NCI-H1930 (cell line): Measurements from ENCODE around the gene TNS3.
A peak's percentile ranks its signal among the peaks of the same experiment; 100 is the strongest.

Source experiments
- DNase-seq, 2 experiments: peaks; one replicate each; lab custom pipeline; 2025; lab: John Stamatoyannopoulos, UW

TNS3 gene

DNA sequence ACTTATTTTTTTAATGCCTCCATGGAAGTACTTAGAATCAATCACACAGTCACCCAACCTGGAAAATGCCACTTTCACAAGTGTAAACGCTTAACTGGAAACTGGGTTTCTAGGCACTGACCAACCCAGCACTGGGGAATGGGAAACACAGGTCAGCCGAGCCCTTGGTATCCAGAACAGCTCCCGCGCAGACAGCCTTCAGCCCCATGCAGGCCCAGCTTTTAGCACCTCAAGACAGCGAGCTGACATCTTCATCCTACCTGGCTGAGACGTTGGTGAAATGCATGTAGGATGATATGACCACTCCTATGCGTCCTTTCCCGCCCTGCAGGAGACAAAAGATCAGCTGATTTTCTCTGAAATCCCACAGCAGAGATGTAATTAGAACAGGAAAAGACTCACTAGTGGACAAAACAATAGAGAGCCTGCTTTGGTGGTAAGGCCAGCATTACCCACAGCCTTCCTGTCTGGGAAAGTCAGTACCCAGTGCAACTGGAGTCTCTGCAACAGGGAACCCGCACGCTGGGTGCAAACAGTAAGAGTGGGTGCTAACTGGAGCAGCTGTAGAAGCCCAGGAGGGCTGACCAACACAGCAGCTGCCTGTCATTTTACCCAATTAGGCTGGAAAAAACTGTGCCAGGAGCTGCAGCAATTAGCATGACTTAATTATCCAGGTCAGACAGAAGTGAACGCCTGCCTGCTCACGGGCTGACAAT is 153.7 kb downstream of the TNS3 start:
- DNase-seq = peak in 1 of 2 experiments; percentile 4

DNA sequence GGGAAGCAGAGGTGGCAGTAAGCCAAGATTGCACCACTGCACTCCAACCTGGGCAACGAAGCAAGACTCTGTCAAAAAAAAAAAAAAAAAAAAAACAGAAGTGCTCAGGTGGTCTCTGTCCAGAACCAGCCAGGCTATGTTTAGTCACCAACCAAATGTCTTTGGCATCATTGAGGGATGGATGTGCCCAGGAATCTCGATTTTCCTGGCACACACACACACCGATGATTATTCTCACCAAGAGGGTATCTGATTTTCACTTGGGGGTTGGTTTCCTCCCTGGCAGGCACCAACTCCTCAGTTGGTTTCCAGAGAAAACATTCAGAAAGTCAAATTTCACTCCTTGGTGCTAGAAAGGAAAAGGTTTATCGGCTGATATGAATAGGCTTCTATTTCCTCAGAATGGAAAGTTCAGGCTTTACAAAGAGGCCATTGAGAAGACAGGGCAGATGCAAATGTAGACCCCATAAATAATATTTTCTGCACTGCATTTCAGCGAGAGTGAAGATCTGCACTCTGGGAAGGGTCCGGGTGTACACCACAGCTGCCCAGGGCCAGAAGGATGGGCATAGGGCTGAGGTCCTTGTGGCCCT is 154.8 kb downstream of the TNS3 start:
- DNase-seq = no peak

DNA sequence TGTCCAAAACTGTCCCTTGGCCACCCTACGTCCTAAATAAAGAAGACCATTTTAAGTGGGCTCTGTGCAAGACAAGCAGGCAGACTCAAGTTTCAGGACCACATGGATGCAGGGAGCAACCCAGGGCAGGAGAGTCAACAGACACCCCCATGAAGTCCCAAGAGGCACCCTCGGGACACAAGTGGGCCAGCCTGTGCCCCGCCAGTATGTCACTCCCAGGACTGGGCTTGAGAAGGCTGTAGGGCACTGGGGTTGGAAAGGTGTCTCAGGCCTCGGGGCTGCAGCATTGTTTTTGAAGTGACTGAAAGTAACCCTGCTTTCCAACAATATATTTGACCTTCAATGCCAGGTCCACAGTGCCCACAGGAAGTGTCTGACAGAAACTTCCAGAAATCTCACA is 157.4 kb downstream of the TNS3 start:
- DNase-seq = no peak

DNA sequence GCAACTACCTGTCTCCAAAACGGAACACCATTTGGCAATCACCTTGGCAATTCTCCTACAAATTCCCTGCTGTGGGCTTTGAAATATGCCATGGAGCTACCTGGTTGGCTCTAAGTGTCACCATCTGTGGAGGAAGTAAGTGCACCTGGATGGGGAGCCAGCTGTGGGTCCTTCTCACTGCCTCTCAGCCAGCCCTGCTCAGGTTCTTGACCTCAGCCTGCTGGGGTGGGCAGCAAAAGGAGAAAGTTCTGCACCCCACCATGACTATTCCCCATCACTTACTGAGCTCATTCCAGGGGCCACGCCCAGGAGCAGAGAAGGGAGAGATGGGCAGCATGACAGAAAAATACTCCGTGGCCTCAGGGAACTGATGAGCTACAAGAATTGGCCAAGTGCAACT is 158.7 kb downstream of the TNS3 start:
- no peak for DNase-seq

DNA sequence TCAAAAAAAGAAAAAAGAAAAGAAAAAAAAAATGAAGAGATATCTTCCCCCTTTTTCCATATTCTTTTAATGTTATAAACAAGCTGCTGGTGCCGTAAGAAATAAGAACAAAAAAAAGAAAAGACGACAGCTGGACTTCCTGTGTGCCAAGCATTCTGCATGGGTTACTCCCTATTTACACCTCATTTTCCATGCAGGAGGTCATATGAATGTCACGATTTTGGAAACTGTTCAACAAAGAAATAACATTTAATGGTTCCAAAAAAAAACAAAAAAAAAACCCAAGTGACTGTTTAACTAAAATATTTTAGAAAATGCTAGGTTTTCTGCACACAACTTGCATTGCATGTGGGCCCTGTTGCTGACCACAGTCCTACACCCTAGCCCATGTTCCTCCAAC is 159.3 kb downstream of the TNS3 start:
- DNase-seq = no peak

DNA sequence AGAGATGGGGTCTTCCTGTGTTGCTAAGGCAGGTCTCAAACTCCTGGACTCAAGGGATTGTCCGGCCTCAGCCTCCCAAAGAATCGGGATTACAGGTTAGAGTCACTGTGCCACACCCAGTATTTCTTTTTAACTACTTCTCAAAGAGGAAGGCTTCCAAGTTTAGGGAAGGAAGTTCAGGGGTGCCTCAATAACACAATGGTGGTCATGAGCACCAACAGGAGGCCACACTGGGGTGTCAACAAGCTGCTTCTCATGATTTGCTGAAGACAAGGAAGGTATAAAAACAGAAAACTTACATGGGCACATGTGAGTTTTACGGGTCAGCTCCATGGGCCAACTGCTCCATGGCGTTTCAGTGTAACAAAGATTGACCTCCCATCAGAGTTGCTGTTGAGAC is 160.5 kb downstream of the TNS3 start:
- no peak for DNase-seq

DNA sequence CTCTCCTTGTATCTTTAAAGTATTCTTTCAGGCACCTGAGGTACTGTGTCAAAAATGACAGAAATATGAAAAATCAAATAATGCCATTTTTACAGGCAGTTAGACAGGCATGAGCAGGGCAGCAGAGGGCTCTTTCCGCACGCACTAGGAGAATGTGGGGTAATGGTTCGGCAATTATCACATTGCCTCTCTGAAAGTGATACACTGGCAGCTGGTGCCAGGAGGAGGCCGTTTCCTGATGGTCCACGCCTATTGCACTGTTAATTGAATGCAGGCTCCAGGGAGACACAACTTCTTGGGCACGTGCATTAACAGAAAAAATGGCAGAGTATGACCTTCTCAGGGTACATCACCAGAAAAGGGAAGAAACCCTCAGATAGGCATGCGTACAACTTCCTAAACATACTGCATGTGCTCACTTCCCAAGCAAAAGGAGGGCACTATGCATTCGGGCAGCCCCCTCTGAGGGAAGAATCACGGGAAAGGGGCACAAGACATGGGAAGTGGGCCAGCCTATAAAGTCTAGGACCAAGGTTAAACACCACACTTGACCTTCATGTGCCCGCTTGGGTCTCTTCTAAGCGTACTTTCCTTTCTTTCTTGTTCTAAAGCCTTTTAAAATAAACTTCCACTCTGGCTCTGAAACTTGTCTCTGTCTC is 161.7 kb downstream of the TNS3 start:
- no peak for DNase-seq

DNA sequence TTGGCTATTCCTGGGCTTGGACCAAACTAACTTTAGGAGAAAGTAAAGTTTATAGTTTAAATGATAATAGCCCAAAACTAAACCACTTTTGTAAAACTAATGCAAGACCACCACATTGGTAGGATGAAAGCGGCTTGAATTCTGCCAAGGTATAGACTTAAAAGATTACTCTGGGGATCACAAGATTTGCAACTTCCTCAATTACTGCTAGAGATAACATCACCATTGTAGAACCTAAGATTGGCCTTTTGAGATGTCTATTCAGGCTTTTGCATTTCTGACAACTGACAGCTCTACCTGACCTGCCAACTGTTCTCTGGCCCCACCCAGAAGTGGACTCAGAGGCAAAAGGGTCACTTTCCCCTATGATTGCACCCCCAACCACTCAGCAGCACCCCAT is 162.4 kb downstream of the TNS3 start:
- no peak for DNase-seq

DNA sequence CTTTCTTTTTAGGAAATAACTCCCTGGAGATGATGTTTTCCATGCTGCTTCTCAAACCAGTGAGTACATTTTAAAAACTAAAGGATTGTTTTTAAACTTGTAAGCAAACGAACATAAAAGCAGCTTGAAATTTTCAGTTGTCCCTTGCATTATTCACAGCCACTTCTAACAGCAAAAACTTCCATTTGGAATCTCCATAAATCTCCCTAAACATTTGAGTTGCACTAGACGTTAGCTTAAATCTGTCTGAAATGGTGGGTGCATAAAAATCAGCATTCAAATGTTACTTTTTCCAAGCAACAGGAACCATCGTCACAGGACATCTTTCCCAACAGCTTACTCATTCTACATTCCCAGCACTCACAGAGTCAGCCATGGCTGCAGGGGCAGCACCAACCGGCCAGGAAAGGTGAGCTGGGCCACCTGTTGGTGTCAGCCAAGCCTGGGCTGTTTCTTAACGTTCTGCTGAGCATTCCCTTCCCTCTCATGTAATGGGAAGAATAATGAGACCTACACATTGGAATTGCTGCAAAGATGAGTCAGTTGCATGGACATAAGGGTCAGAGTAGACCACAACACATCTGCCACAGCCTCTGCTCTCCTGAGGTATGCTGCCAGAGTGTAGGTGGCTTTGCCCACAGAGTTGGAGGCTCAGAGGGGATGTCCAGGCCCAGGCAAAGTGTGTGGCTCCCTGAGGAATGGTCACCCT is 163.2 kb downstream of the TNS3 start:
- no peak for DNase-seq

DNA sequence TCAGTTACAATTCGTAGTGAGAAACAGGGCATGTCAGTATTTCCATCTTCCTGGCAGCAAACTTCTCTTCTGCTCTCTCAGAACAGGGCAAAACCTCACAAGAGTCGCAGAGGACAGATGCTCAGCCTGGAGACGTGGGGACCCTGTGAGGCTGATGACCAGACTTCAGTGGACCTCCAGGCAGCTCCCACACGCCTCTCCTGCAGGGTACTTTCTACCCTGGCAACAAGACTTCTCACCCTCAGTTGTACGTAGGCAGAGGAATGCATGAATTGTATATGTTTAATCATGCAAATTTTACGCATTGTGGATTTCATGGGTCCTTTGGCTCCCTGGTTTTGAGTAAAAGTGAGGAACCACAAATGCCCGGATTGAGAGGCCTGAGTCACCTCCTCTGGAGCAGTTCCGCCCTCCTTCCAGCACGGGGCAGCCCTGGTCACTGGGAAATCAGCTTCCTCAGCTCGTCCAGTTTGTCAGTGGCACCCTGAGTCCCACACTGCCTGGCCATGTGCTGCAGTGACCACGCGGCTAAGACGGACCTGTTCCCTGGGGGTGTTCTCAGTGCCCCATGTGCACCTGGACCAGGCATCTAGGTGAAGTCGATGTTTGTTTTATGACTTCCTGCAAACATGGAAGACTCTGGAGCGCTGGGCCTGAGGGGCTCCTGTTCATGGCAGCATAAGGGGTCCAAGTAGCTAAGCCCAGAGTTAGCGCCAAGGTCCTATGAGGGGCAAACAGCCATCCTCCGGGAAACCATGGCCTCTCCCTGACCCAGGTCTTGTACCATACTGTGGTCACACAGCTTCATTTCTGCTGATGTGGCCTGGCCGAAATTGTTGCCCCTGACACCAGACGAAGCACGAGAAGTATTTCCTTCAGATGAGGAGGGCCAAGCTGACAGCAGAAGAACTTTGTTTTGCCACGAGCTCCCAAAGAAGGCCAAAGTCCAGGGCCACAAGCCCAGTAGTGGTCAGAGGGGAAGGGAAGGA is 165.1 kb downstream of the TNS3 start:
- no peak for DNase-seq

DNA sequence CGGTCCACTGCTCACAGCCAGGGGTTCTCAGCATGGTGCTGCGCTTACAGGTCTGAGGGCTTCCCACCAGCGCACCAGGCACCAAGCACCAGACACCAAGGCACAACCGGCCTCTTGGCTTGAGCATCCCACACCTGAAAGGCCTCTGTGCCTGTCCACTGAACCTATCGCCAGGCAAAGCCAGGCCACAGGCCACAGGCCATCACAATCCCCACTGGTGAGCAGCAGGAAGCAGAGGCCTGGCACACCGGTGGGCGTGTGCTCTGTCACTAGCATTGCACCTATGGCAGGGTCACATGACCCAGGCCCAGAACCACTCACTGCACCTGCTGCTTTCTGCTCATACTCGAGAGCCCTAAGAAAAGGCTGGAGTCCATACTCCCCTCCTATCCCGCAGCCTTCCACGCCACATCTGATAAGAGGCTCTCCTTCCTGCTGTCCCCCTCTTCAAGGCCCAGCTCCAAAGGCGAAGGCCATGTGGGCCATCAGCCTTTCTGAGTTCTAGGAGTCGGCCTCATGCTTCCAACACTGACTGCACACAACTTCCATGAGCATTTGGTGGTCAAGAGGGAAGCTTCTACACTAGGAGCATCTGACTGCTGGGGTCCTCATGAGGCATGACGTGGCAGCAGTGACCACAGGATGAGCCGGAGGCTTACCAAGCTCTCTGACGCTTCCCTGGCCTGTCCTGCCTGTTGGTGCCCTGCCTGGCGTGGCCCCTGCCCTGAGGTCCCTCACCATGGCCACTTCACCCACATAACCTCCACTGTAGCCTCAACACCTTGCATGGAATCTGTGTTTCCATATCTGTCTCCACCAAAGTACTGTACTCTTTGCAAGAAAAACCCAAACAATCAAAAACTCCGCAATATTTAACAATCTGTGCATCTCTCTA is 166.3 kb downstream of the TNS3 start:
- DNase-seq = no peak

DNA sequence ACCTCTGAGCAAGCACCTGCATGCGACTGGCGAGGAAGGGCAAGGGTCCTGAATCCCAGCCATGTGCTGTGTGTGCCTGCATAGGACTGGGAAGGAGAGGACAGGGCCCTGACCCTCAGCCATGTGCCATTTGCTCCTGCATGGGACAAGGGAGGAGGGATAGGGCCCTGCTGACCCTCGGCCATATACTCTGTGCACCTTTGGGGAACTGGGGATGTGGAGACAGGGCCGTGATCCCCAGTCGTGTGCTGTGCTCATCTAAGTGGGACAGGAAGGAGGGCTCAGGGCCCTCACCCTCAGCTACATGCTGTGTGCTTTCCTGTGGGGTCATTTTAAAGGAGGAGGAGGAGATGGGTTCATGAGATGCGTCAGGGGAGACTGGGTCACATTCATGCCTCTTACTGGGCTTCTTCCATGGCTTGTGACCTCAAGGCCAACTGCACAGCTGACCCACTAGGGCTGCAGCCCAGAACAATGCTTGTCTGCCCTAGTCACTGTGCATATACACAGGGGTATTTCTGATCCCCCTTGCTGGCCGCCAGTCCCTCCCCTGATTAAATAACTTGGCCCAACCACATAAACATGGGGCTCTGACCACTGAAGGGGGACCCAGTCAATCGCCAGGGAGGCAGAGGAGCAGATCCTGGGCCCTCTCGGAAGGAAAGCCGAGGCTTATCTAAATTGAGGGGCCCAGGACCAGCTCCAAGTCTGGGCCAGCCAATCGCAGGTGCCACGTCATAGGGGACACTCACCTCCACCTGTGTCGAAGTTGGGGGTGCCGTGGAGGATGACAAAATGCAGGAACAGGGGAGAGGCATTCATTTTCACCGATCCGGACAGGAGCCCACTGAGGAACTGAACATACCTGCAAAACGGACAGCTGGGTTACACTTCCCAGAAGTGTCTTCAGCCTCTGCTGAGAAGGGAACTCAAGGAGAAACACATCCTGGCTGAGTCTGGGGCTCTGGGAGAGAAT is 167.3 kb downstream of the TNS3 start:
- DNase-seq = no peak

DNA sequence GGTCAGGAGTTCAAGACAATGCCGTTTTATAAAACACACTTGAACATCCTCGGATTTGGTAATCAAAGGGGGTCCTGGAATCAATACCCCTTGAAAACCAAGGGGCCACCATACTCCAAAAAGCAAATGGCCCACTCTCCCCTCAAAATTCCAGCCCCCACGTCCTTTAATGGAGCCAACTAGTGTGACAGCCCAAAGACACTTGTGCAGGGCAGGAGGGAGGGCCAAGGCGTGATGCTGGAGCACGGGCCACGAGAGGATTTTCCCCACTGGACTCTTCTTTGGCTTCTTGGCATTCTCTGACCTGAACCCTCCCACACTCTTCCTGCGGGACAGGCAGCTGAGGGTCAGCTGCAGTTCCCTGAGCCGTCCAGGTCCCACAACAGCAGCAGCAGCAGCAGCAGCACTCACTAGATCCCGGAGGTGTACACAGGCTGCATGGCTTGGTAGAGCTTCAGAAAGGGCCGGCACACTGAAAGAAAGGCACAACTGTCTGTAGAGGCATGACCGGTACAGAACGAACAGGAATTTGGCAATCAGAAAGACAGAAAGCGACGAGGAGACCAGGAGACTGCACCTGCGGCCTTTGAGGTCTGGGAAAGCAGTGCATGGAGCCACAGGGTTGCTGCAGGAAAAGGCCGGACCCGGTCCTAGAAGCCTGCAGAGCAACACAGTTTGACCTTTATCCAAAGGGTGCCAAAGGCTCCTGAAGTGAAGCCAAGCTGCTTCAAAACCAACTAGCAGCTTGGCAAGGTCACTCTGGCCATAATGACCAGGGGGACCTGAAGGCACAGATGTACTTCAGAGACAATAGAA is 168.2 kb downstream of the TNS3 start:
- DNase-seq = no peak

DNA sequence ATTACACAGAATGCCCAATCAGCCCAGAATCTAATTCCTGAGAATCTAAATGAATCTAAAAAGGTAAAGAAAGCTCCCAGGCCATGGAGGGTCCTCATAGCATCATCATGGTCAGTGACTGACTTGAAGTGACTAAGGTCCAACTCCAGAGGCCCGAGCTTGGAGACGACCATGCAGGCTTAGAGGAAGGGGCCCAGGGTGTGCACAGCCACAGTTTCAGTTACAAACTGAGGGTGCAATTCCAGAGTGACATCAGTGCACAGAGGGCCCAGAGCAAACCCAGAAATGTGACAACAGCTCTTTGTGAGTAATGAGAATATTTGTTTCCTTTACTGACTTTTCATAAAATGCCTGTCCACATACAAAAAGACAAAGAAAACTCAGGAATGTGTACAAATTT is 170.0 kb downstream of the TNS3 start:
- no peak for DNase-seq

DNA sequence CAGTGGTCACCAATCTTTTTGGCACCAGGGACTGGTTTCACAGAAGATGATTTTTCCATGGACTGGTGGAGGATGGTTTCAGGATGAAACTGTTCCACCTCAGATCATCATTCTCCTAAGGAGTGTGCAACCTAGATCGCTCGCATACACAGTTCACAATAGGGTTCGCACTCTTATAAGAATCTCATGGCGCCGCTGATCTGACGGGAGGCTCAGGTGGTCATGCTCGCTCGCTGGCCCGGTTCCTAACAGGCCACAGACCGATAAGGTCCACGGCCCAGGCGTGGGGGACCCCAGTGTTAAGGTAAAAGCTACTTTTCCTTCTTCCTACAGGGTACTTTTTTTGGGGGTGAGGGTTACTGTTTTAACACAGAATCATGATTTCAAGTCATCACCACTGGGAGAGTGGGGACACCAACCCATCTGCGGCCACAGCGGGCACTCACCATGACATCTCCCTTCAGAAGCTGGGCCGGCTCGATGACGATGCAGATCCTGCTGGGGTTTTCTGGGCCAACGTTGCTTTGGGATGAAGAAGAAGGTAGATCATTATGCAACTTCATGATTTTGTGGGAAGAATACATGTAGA is 170.5 kb downstream of the TNS3 start:
- DNase-seq = no peak

DNA sequence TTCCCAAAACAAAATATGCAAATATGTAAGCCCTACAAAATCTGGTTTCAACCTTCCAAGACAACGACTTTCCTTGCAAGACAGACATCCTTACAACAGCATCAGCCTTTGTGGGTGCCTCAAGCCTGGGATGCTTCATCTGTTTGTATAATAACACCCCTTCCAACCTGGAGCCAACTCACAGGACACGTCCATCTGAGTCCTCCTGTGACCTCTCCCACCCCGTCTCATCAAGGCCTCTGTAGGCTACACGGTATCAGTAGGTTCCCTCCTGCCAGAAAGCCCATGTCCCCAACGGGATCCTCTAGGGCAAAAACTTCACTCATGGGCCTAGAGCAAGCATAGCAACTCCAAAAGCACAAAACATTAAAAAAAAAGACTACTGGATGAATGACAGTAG is 173.2 kb downstream of the TNS3 start:
- DNase-seq = no peak

DNA sequence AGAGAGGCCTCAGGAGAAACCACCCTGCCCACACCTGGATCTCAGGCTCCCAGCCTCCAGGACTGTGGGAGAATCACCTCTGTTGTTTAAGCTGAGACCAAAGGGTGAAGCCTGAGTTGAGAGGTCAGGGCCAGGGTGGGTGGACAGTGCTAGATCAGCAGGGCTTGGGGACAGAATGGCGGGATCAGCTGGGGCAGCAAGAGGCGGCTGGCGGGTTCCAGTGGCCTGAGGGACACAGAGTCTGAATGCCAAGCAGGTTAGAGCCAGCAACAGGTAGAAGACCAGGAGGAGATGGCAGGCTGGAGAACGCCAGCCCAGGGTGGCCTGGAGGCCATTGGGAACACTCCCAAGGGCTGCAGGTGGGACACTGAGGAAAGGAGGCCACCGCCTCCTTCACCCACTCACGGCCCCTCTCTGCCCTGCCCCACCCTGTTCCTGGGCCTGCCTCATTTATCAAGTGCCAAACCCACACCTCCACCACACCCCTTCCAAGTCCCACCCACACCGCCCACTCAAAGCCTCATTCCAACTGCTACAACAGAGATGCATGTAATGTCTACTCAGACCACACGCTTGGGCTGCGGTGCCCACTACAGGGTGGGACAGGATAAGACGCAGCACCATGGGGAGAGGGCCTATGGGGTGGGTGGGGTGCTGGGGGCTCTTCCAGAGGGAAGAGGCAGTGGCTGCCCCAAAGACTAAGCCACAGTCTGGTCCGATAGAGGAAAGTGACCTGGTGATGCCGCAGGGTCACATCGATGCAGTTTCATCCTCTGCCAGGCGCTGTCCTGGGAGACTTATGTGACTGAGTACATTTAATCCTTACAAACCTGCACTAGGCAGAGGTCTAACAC is 173.9 kb downstream of the TNS3 start:
- no peak for DNase-seq
